CD14-positive monocyte (primary cell): Measurements from ENCODE around the gene DEK. TPM values are rescaled to one million over a fixed set of nuclear protein-coding genes. Genes with fewer than 3 reads are reported as not detected.

Experiments
- DNase-seq, 3 donors: peaks; one replicate each; pipeline ENCODE4 v3.0.0-alpha.2; 2011 to 2022
- H2AFZ ChIP-seq: 2 replicates; pipeline ENCODE4 v1.6.0; 2012; ENCODE audit warnings: mild to moderate bottlenecking, low read depth, low read length, inconsistent platforms; ENCODE audit not compliant: insufficient read depth, poor library complexity, severe bottlenecking
- H3K27ac ChIP-seq, 2 donors: 1 replicate in 1 of 2; 2 replicates in 1 of 2; pipeline ENCODE4 v1.5.1; 2012 to 2013; ENCODE audit warnings: low read length in 2 of 2, control low read depth in 1 of 2, inconsistent platforms in 1 of 2, low read depth in 1 of 2, mild to moderate bottlenecking in 1 of 2
- H3K27me3 ChIP-seq, 2 donors: one replicate each; pipeline versions ENCODE4 v1.6.0 to v1.6.1; 2011 to 2013; ENCODE audit warnings: low read length in 2 of 2; ENCODE audit not compliant: control insufficient read depth in 2 of 2, insufficient read depth in 2 of 2
- H3K36me3 ChIP-seq, 2 donors: replicated peaks in 1 of 2; 1 replicate in 1 of 2; 2 replicates in 1 of 2; pipeline versions ENCODE4 v1.5.1 to v1.6.1; 2012 to 2013; ENCODE audit warnings: low read length in 2 of 2, control low read depth in 1 of 2, inconsistent platforms in 1 of 2, mild to moderate bottlenecking in 1 of 2; ENCODE audit not compliant: insufficient read depth in 2 of 2, control insufficient read depth in 1 of 2
- H3K4me1 ChIP-seq, 2 donors: 1 replicate in 1 of 2; 2 replicates in 1 of 2; pipeline versions ENCODE4 v1.5.1 to v1.6.1; 2012 to 2013; ENCODE audit warnings: low read length in 2 of 2, control low read depth in 1 of 2, inconsistent platforms in 1 of 2, mild to moderate bottlenecking in 1 of 2, moderate library complexity in 1 of 2; ENCODE audit not compliant: insufficient read depth in 2 of 2, control insufficient read depth in 1 of 2
- H3K4me2 ChIP-seq: replicated peaks from 2 replicates; pipeline ENCODE3; 2012; ENCODE audit warnings: low read length, moderate library complexity, mild to moderate bottlenecking; ENCODE audit not compliant: poor library complexity, severe bottlenecking; ENCODE audit errors: extremely low read depth
- H3K4me3 ChIP-seq, 3 experiments: fragments of 200-600 bp in 1 of 3; sonication (generic) in 1 of 3; replicated peaks in 1 of 3; 1 replicate in 2 of 3; 2 replicates in 1 of 3; pipeline ENCODE4 v1.5.1; 2011 to 2013; ENCODE audit warnings: low read length in 3 of 3, mild to moderate bottlenecking in 3 of 3, control low read depth in 2 of 3, low read depth in 2 of 3, inconsistent platforms in 1 of 3, moderate library complexity in 1 of 3
- H3K79me2 ChIP-seq: 2 replicates; pipeline ENCODE4 v1.6.0; 2012; ENCODE audit warnings: mild to moderate bottlenecking, control low read depth, inconsistent platforms, low read length, moderate library complexity; ENCODE audit not compliant: insufficient read depth
- H3K9ac ChIP-seq: 2 replicates; pipeline ENCODE4 v1.6.0; 2017; ENCODE audit warnings: low read length, mild to moderate bottlenecking; ENCODE audit not compliant: insufficient read depth, poor library complexity, severe bottlenecking
- H3K9me3 ChIP-seq, 2 donors: replicated peaks in 1 of 2; 1 replicate in 1 of 2; 2 replicates in 1 of 2; pipeline versions ENCODE4 v1.5.1 to v1.6.1; 2012 to 2013; ENCODE audit warnings: low read length in 2 of 2, control low read depth in 1 of 2; ENCODE audit not compliant: control insufficient read depth in 1 of 2, insufficient read depth in 1 of 2
- H4K20me1 ChIP-seq: 2 replicates; pipeline ENCODE4 v1.6.0; 2012; ENCODE audit warnings: mild to moderate bottlenecking, low read length, control low read depth, moderate library complexity; ENCODE audit not compliant: insufficient read depth
- H3K27ac Mint-ChIP-seq, 7 donors: one replicate each; pipeline ENCODE4 v1.8.0; 2020; ENCODE audit warnings: mild to moderate bottlenecking in 7 of 7, mixed read lengths in 7 of 7, moderate library complexity in 6 of 7, inconsistent platforms in 2 of 7
- H3K27me3 Mint-ChIP-seq, 3 donors: one replicate each; pipeline ENCODE4 v1.8.0; 2021 to 2022; ENCODE audit warnings: low read depth in 3 of 3, mild to moderate bottlenecking in 3 of 3, mixed read lengths in 3 of 3, moderate library complexity in 3 of 3, inconsistent platforms in 1 of 3
- H3K36me3 Mint-ChIP-seq, 2 donors: one replicate each; pipeline ENCODE4 v1.8.0; 2020; ENCODE audit warnings: mixed read lengths in 2 of 2, inconsistent platforms in 1 of 2, mild to moderate bottlenecking in 1 of 2
- H3K4me1 Mint-ChIP-seq: one replicate; pipeline ENCODE4 v1.8.0; 2020; ENCODE audit warnings: mild to moderate bottlenecking, mixed read lengths
- H3K4me3 Mint-ChIP-seq, 2 donors: one replicate each; pipeline ENCODE4 v1.8.0; 2020; ENCODE audit warnings: mild to moderate bottlenecking in 2 of 2, mixed read lengths in 2 of 2, moderate library complexity in 1 of 2
- H3K9me3 Mint-ChIP-seq, 7 donors: one replicate each; pipeline ENCODE4 v1.8.0; 2020 to 2022; ENCODE audit warnings: mixed read lengths in 7 of 7, mild to moderate bottlenecking in 6 of 7, moderate library complexity in 6 of 7, inconsistent platforms in 2 of 7
- CTCF ChIP-seq: fragments of 200-600 bp; IDR thresholded peaks from one replicate; pipeline ENCODE4 v1.8.0; 2022; ENCODE audit warnings: antibody characterized with exemption, mild to moderate bottlenecking
- WGBS: methylation state at CpG from one replicate; pipeline ENCODE4 v1.1.5; 2013; ENCODE audit warnings: missing lambda C conversion rate; ENCODE audit not compliant: insufficient coverage; 5-methylcytosine and 5-hydroxymethylcytosine counted together
- intact Hi-C, 2 donors: fragments of 100-400 bp; cut with micrococcal nuclease; formaldehyde crosslinking; loops; one replicate each; pipeline versions ENCODE4 v1.15.0 to v1.15.1; 2023
- polyA plus RNA-seq, 3 donors: library from polyadenylated mRNA; depleted of rRNA in 1 of 3; unstranded in 2 of 3; stranded (reverse) in 1 of 3; fragments of 300-500 nt in 2 of 3; fragments of >200 nt in 1 of 3; fragmentation: Illumina TruSeq in 2 of 3; gene quantifications; 1 replicate in 2 of 3; 2 replicates in 1 of 3; pipeline ENCODE4 v1.2.3, GENCODE V29; 2012 to 2021

The DEK gene
- polyA plus RNA-seq, 3 donors, result 32.3 to 63.9 (median 56.5) TPM

DNA sequence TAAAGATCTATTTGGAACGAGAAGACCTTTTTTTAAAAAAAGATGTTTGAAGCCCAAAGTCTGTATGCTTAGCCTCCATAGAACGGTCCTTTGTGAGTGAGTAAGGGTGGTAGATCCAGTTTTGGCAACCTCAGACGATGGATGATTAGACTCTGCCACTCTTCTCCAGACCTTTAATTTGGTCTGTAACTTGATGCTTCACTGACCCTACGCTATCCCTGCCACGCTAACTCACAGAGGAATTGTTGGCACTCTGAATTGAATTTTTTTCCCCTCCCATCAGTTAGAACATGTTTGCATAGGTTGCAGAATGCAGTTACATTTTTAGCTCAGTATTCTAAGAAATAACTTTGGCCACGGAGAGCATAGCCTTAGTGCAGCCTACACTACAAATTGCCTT lies 15.8 kb upstream of the DEK start:
- TF ChIP-seq CTCF, result no peak
- Mint-ChIP-seq H3K4me1 (peaks cover 15% of the 10 kb centered on the region), H3K36me3 (peaks cover 0 to 3% of the 10 kb centered on the region in 2 donors), H3K4me3 (peak overlapping the region in 1 of 2 donors; percentile 5), H3K9me3 (peaks cover 0 to 11% (median 5%) of the 10 kb centered on the region in 7 donors), H3K27me3 (peaks cover 46 to 58% (median 57%) of the 10 kb centered on the region in 3 donors), H3K27ac (no peak overlapping the region)
- H3K9ac ChIP-seq, result no peak overlapping the region
- H3K9me3 ChIP-seq, result peaks cover 0 to 17% of the 10 kb centered on the region in 2 donors
- WGBS, result no CpG with 5 or more reads among the region's 6 CpGs
- H3K79me2 ChIP-seq, result no peaks in the 10 kb centered on the region
- H2AFZ ChIP-seq, result no peak overlapping the region
- H3K4me2 ChIP-seq, result no peak overlapping the region
- no peak overlapping the region for H3K4me3 ChIP-seq
- H3K4me1 ChIP-seq, result peaks cover 10 to 11% of the 10 kb centered on the region in 2 donors
- no peak overlapping the region for H3K27ac ChIP-seq
- DNase-seq, result no peak
- no peaks in the 10 kb centered on the region for H3K36me3 ChIP-seq
- H3K27me3 ChIP-seq, result peaks cover 54 to 66% of the 10 kb centered on the region in 2 donors
- intact Hi-C loops, result no loop called here
- H4K20me1 ChIP-seq, result no peaks in the 10 kb centered on the region

- H4K20me1 ChIP-seq, result no peaks in the 10 kb centered on the region
- no peak overlapping the region for H3K4me3 ChIP-seq
- TF ChIP-seq CTCF, result no peak
- peaks cover 55 to 70% of the 10 kb centered on the region in 2 donors for H3K27me3 ChIP-seq
- no peaks in the 10 kb centered on the region for H3K36me3 ChIP-seq
- no peaks in the 10 kb centered on the region for H3K79me2 ChIP-seq
- no peak overlapping the region for H2AFZ ChIP-seq
- no peak overlapping the region for H3K4me2 ChIP-seq
- peaks cover 51 to 61% (median 61%) of the 10 kb centered on the region in 3 donors for H3K27me3 Mint-ChIP-seq
- no peak for DNase-seq
- H3K27ac ChIP-seq, result no peak overlapping the region
- H3K4me1 ChIP-seq, result peaks cover 10 to 11% of the 10 kb centered on the region in 2 donors
- no peak overlapping the region for H3K27ac Mint-ChIP-seq
- H3K4me3 Mint-ChIP-seq, result no peak overlapping the region
- peaks cover 15% of the 10 kb centered on the region for H3K4me1 Mint-ChIP-seq
- peaks cover 0 to 3% of the 10 kb centered on the region in 2 donors for H3K36me3 Mint-ChIP-seq
- intact Hi-C loops, result no loop called here
- H3K9me3 Mint-ChIP-seq, result peaks cover 0 to 9% (median 5%) of the 10 kb centered on the region in 7 donors
- H3K9me3 ChIP-seq, result peaks cover 0 to 17% of the 10 kb centered on the region in 2 donors
- 100% methylated on average over 1 of the region's 3 CpGs for WGBS
- no peak overlapping the region for H3K9ac ChIP-seq
These were observed 15.1 kb upstream of the DEK start for GRCh38 chr6:18279422-18279821.
